Neural cell (in vitro differentiated cells): Measurements from ENCODE around the gene SRPX2.

Experiments
- CTCF ChIP-seq: fragments of 450-650 bp; IDR thresholded peaks from 2 replicates; pipeline ENCODE4 v1.5.1; 2014; ENCODE audit warnings: antibody characterized with exemption, mild to moderate bottlenecking, moderate library complexity; ENCODE audit not compliant: poor library complexity, severe bottlenecking
- EP300 ChIP-seq: fragments of 450-650 bp; conservative IDR thresholded peaks from 2 replicates; pipeline ENCODE4 v1.6.1; 2014; ENCODE audit warnings: antibody characterized with exemption, mild to moderate bottlenecking, moderate library complexity; ENCODE audit not compliant: poor library complexity, severe bottlenecking
- MXI1 ChIP-seq: fragments of 450-650 bp; conservative IDR thresholded peaks from 2 replicates; pipeline ENCODE4 v1.6.1; 2014; ENCODE audit warnings: antibody characterized with exemption, mild to moderate bottlenecking; ENCODE audit not compliant: poor library complexity, severe bottlenecking
- POLR2AphosphoS5 ChIP-seq: IDR thresholded peaks from 2 replicates; pipeline ENCODE4 v1.6.1; 2012
- REST ChIP-seq: IDR thresholded peaks from 2 replicates; pipeline ENCODE4 v1.6.1; 2012; ENCODE audit warnings: borderline replicate concordance
- SMC3 ChIP-seq: fragments of 450-650 bp; conservative IDR thresholded peaks from 2 replicates; pipeline ENCODE4 v1.6.1; 2014; ENCODE audit warnings: antibody characterized with exemption, mild to moderate bottlenecking, moderate library complexity; ENCODE audit not compliant: poor library complexity
- TAF1 ChIP-seq: IDR thresholded peaks from 2 replicates; pipeline ENCODE4 v1.6.1; 2012; ENCODE audit warnings: low read depth

GRCh38 chrX:100710816-100711215, 66.8 kb downstream of the SRPX2 start:
- TF ChIP-seq CTCF (no peak), REST (no peak), TAF1 (no peak), EP300 (no peak), SMC3 (no peak), POLR2AphosphoS5 (no peak), MXI1 (no peak)
